Colonic mucosa (tissue), 4 donors: ENCODE measurements around the gene NUMBL. TPM values are rescaled to one million over a fixed set of nuclear protein-coding genes. Genes with fewer than 3 reads are reported as not detected.

Experiments used
- DNase-seq: peaks from one replicate; pipeline ENCODE4 v3.0.0-alpha.2; 2020
- H3K27ac ChIP-seq: fragments of 200-600 bp; one replicate; pipeline ENCODE4 v1.8.0; 2021
- H3K27me3 ChIP-seq: fragments of 200-600 bp; one replicate; pipeline ENCODE4 v1.8.0; 2021
- H3K36me3 ChIP-seq: fragments of 200-600 bp; one replicate; pipeline ENCODE4 v1.8.0; 2021
- H3K4me1 ChIP-seq: fragments of 200-600 bp; one replicate; pipeline ENCODE4 v1.8.0; 2021; ENCODE audit warnings: mild to moderate bottlenecking
- H3K4me3 ChIP-seq: fragments of 200-600 bp; one replicate; pipeline ENCODE4 v1.8.0; 2021
- H3K9ac ChIP-seq, 2 donors: one replicate each; pipeline ENCODE4 v1.7.0; 2013; ENCODE audit warnings: control low read depth in 2 of 2, low read depth in 2 of 2, low read length in 2 of 2
- H3K9me3 ChIP-seq: fragments of 200-600 bp; one replicate; pipeline ENCODE4 v1.8.0; 2021
- CTCF ChIP-seq: fragments of 200-600 bp; IDR thresholded peaks from one replicate; pipeline ENCODE4 v1.8.0; 2022; ENCODE audit warnings: antibody characterized with exemption, mild to moderate bottlenecking
- intact Hi-C: fragments of 100-400 bp; cut with DNase I; formaldehyde crosslinking; loops from one replicate; pipeline ENCODE4 v1.14.1; 2022
- total RNA-seq, 2 donors: library from RNA; stranded (reverse); fragmentation: NEBNext Ultra II Directional in 1 of 2; extraction: Animal tissue kit (Norgen Biotek cat#: 25700) in 1 of 2; gene quantifications; one replicate each; pipeline ENCODE4 v1.2.1, GENCODE V29; 2021
- donor health status: healthy.
- donor health status: DM: no; HTN: no; CAD: no.
- donor health status: DM: no; HTN: no; CAD: no.

Gene NUMBL
- total RNA-seq, 2 donors from 2014 or later, result 12.8 to 22.0 TPM

DNA sequence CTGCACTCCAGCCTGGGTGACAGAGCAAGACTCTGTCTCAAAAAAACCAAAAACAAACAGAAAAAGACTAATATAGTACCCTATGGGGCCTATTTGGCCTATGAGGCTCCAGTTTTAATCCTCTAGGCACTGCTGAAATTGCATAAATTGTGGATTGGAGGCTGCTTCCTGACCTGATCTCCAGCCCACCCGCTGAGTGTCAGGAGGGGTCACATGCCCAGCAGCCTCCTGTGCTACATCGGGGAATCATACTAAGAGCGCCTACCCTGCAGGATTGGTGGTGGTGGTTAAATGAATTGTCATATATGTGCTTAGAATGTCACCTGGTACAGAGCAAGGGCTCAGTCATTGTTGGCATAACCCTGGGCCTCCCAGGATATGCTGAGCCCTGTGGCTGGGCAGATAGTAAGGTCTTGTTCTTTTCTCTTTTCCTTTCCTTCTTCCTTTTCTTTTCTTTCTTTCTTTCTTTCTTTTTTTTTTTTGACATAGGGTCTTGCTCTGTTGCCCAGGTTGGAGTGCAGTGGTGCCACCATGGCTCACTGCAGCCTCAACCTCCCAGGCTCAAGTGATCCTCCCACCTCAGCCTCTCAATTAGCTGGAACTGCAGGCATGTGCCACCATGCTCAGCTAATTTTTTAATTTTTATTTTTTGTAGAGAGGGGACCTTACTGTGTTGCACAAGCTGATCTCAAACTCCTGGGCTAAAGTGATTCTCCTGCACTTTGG lies 58.0 kb downstream of the NUMBL start:
- Histone ChIP-seq H3K9me3 (no peaks in the 10 kb centered on the region), H3K4me1 (no peaks in the 10 kb centered on the region), H3K9ac (no peak overlapping the region), H3K27me3 (no peaks in the 10 kb centered on the region), H3K36me3 (peaks cover 4% of the 10 kb centered on the region), H3K27ac (no peak overlapping the region), H3K4me3 (no peak overlapping the region)
- DNase-seq, result no peak
- no peak for TF ChIP-seq CTCF
- intact Hi-C loops, result loop anchor here (5.0 kb wide), 1 partner anchor 80 kb away; no protein-coding TSS in a partner anchor

GRCh38 chr19:40630571-40631160 lies 59.8 kb downstream of the NUMBL start:
- H3K9me3 ChIP-seq, result no peaks in the 10 kb centered on the region
- H3K36me3 ChIP-seq, result peaks cover 4% of the 10 kb centered on the region
- no peaks in the 10 kb centered on the region for H3K27me3 ChIP-seq
- H3K4me3 ChIP-seq, result no peak overlapping the region
- intact Hi-C loops, result loop anchor here (5.0 kb wide), 1 partner anchor 78 kb away; no protein-coding TSS in a partner anchor
- no peak for TF ChIP-seq CTCF
- no peaks in the 10 kb centered on the region for H3K4me1 ChIP-seq
- no peak overlapping the region for H3K9ac ChIP-seq
- no peak overlapping the region for H3K27ac ChIP-seq
- DNase-seq, result no peak

GRCh38 chr19:40629346-40629745 lies 61.1 kb downstream of the NUMBL start:
- Histone ChIP-seq H3K9me3 (no peaks in the 10 kb centered on the region), H3K4me3 (no peak overlapping the region), H3K27me3 (no peaks in the 10 kb centered on the region), H3K27ac (no peak overlapping the region), H3K4me1 (no peaks in the 10 kb centered on the region), H3K36me3 (peaks cover 4% of the 10 kb centered on the region), H3K9ac (no peak overlapping the region)
- no peak for TF ChIP-seq CTCF
- no peak for DNase-seq
- intact Hi-C loops, result no loop called here

GRCh38 chr19:40627486-40628279 lies 62.8 kb downstream of the NUMBL start:
- Histone ChIP-seq H3K9me3 (no peaks in the 10 kb centered on the region), H3K4me3 (no peak overlapping the region), H3K9ac (no peak overlapping the region), H3K4me1 (no peaks in the 10 kb centered on the region), H3K36me3 (peaks cover 4% of the 10 kb centered on the region), H3K27ac (no peak overlapping the region), H3K27me3 (no peaks in the 10 kb centered on the region)
- TF ChIP-seq CTCF, result no peak
- intact Hi-C loops, result no loop called here
- DNase-seq, result no peak

DNA sequence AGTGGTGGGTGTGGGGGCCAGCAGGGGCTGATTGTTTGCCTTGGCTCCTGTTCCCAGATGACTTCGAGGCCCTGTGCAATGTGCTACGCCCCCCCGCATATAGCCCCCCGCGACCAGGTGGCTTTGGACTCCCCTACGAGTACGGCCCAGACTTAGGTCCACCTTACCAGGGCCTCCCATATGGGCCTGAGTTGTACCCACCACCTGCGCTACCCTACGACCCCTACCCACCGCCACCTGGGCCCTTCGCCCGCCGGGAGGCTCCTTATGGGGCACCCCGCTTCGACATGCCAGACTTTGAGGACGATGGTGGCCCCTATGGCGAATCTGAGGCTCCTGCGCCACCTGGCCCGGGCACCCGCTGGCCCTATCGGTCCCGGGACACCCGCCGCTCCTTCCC lies 63.5 kb downstream of the NUMBL start:
- Histone ChIP-seq H3K36me3 (peaks cover 4% of the 10 kb centered on the region), H3K4me3 (no peak overlapping the region), H3K9me3 (no peaks in the 10 kb centered on the region), H3K9ac (no peak overlapping the region), H3K27me3 (no peaks in the 10 kb centered on the region), H3K27ac (no peak overlapping the region), H3K4me1 (no peaks in the 10 kb centered on the region)
- no peak for TF ChIP-seq CTCF
- no peak for DNase-seq
- intact Hi-C loops, result no loop called here
